ENCODE data around the gene YPEL3. TPM values are rescaled to one million over a fixed set of nuclear protein-coding genes. Genes with fewer than 3 reads are reported as not detected.
A peak's percentile ranks its signal among the peaks of the same experiment; 100 is the strongest.

YPEL3 gene
- total RNA-seq, 4 donors from 2014 or later: 97.2 to 197 (median 154) TPM

- Histone ChIP-seq H3K9me3 (no peaks in the 10 kb centered on the region), H3K27ac (peak overlapping the region; percentile 97 to 100 (median 100)), H3K36me3 (peaks cover 0 to 66% of the 10 kb centered on the region in 2 donors), H3K4me1 (peaks cover 36 to 42% of the 10 kb centered on the region in 2 donors), H3K4me3 (no peak overlapping the region), H3K27me3 (no peaks in the 10 kb centered on the region)
- intact Hi-C loops (cut with DNase I; ENCODE audit: low total_unique reads): no loop called here
- DNase-seq (no peak), ATAC-seq (no peak)
- in situ Hi-C loops (cut with MboI; ENCODE audit: low sequenced_read_pairs in 4 of 4): loop anchor here in 2 of 4 donors (25.0 kb wide), 2 partner anchors 292 to 342 kb away; partner anchors contain the start of genes CD2BP2 (in 1 of the 2), MYL11 (in 1 of the 2), TBC1D10B (in 1 of the 2) and ZNF771 (in 1 of the 2)
- no peak for TF ChIP-seq POLR2A (IDR thresholded peaks at IDR 0.05)
- TF ChIP-seq CTCF (IDR thresholded peaks at IDR 0.05 in 4 of 5, conservative IDR thresholded peaks at IDR 0.05 in 1 of 5): no peak
Observed at GRCh38 chr16:30070490-30070889, 25.5 kb downstream of the YPEL3 start.

- in situ Hi-C loops (cut with MboI; ENCODE audit: low sequenced_read_pairs in 4 of 4) (loop anchor here in 2 of 4 donors (25.0 kb wide), 2 partner anchors 292 to 342 kb away; partner anchors contain the start of genes CD2BP2 (in 1 of the 2), MYL11 (in 1 of the 2), TBC1D10B (in 1 of the 2) and ZNF771 (in 1 of the 2)), intact Hi-C loops (cut with DNase I; ENCODE audit: low total_unique reads) (loop anchor here (10.0 kb wide), 1 partner anchor 345 kb away; no protein-coding TSS in a partner anchor)
- DNase-seq: peak in 1 of 2 donors; percentile 64
- H3K4me1 ChIP-seq: peaks cover 36 to 42% of the 10 kb centered on the region in 2 donors
- peak overlapping the region; percentile 97 to 100 (median 100) for H3K27ac ChIP-seq
- TF ChIP-seq CTCF (IDR thresholded peaks at IDR 0.05 in 4 of 5, conservative IDR thresholded peaks at IDR 0.05 in 1 of 5): no peak
- no peak for TF ChIP-seq POLR2A (IDR thresholded peaks at IDR 0.05)
- peak overlapping the region in 1 of 4 donors; percentile 9 for H3K4me3 ChIP-seq
- no peaks in the 10 kb centered on the region for H3K9me3 ChIP-seq
- H3K36me3 ChIP-seq: peaks cover 0 to 66% of the 10 kb centered on the region in 2 donors
- H3K27me3 ChIP-seq: no peaks in the 10 kb centered on the region
- ATAC-seq: no peak
Observed at GRCh38 chr16:30069611-30070462, 26.2 kb downstream of the YPEL3 start.

- ATAC-seq (no peak), DNase-seq (no peak)
- TF ChIP-seq POLR2A (IDR thresholded peaks at IDR 0.05) (no peak), CTCF (IDR thresholded peaks at IDR 0.05 in 4 of 5, conservative IDR thresholded peaks at IDR 0.05 in 1 of 5) (peak in 3 of 5 experiments; percentile 13 to 37 (median 17))
- peak overlapping the region; percentile 97 to 100 (median 100) for H3K27ac ChIP-seq
- H3K27me3 ChIP-seq: no peaks in the 10 kb centered on the region
- H3K9me3 ChIP-seq: no peaks in the 10 kb centered on the region
- intact Hi-C loops (cut with DNase I; ENCODE audit: low total_unique reads): loop anchor here (10.0 kb wide), 1 partner anchor 346 kb away; no protein-coding TSS in a partner anchor
- H3K4me1 ChIP-seq: peaks cover 38 to 42% of the 10 kb centered on the region in 2 donors
- H3K4me3 ChIP-seq: peak overlapping the region in 1 of 4 donors; percentile 9
- peaks cover 0 to 66% of the 10 kb centered on the region in 2 donors for H3K36me3 ChIP-seq
- in situ Hi-C loops (cut with MboI; ENCODE audit: low sequenced_read_pairs in 4 of 4): loop anchor here in 2 of 4 donors (25.0 kb wide), 2 partner anchors 293 to 343 kb away; partner anchors contain the start of genes CD2BP2 (in 1 of the 2), MYL11 (in 1 of the 2), TBC1D10B (in 1 of the 2) and ZNF771 (in 1 of the 2)
Observed at GRCh38 chr16:30068750-30069610, 27.0 kb downstream of the YPEL3 start.

- in situ Hi-C loops (cut with MboI; ENCODE audit: low sequenced_read_pairs in 4 of 4) (loop anchor here in 2 of 4 donors (25.0 kb wide), 2 partner anchors 294 to 344 kb away; partner anchors contain the start of genes CD2BP2 (in 1 of the 2), MYL11 (in 1 of the 2), TBC1D10B (in 1 of the 2) and ZNF771 (in 1 of the 2)), intact Hi-C loops (cut with DNase I; ENCODE audit: low total_unique reads) (loop anchor here (10.0 kb wide), 1 partner anchor 346 kb away; no protein-coding TSS in a partner anchor)
- no peaks in the 10 kb centered on the region for H3K9me3 ChIP-seq
- TF ChIP-seq POLR2A (IDR thresholded peaks at IDR 0.05) (no peak), CTCF (IDR thresholded peaks at IDR 0.05 in 4 of 5, conservative IDR thresholded peaks at IDR 0.05 in 1 of 5) (no peak)
- DNase-seq (no peak), ATAC-seq (no peak)
- peaks cover 44 to 48% of the 10 kb centered on the region in 2 donors for H3K4me1 ChIP-seq
- no peaks in the 10 kb centered on the region for H3K27me3 ChIP-seq
- H3K4me3 ChIP-seq: peak overlapping the region in 2 of 4 donors; percentile 5 to 82
- H3K27ac ChIP-seq: peak overlapping the region; percentile 97 to 100 (median 100)
- H3K36me3 ChIP-seq: peaks cover 0 to 63% of the 10 kb centered on the region in 2 donors
Observed at GRCh38 chr16:30068333-30068732, 27.7 kb downstream of the YPEL3 start.
